ENCODE data around the gene WWC1.

WWC1 gene

DNA sequence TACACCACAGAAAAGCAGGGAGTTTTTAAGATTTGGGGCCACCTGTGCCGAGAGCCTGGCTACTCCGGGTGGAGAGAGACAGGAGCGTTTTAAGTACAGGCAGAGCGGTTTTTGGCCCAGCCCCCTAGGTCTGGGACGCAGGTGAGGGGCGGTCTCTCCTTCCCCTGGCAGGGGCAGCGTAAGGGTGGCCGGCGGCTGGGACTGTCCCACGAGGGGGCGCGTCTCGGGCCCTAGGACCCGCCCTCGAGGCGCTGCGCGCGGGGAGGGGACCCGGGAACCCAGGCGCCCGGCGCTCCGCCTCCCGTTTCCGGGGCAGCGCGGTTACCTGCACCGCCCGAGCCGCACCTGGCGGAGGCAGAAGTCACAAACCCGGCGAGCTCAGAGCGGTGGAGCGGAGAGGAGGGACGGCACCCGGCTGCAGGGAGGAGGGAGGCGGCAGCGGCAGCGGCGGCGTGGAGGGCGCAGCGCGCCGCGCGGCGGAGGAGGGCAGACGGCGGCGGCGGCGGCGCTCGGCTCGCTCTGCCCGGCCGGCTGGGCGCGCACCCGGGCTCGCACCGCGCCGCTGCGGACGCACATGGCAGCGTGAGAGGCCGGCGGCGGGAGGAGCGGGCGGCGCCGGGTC is at the start of gene WWC1:
Gene WWC1 (plus strand): TSS at position 304 of the 622 bp plus-strand sequence. CDS start 508 bp downstream, outside the sequence.
- in situ Hi-C loops (cut with MboI; ENCODE audit: low sequenced_read_pairs), result no loop called here

DNA sequence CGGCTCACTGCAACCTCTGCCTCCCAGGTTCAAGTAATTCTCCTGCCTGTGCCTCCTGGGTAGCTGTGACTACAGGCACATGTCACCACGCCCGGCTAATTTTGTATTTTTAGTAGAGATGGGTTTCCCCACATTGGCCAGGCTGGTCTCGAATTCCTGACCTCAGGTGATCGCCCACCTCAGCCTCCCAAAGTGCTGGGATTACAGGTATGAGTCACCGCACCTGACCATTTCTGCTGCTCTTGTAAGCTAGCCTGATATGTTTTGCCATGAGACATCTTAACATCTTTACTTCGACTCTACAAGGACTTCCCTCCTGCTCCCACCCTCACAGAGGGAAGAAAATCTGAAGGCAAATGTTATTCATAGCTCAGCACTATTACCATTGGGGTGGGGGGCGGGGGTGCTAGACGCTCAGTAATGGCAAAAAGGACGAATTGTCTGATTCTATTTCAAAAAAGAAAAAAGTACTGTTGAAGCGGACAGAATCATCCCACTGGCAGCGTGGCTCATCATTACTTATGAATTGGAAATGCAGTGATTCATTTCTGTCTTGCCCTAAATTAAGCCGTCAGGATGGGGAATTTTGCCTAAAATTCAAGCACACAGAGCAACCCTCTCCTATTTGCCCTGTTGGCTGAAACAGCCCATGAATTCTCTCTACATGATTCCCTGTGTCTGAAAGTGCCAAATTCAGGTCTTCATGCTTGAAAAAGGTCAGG is 46.4 kb upstream of the WWC1 start:
- in situ Hi-C loops (cut with MboI; ENCODE audit: low sequenced_read_pairs), result no loop called here

DNA sequence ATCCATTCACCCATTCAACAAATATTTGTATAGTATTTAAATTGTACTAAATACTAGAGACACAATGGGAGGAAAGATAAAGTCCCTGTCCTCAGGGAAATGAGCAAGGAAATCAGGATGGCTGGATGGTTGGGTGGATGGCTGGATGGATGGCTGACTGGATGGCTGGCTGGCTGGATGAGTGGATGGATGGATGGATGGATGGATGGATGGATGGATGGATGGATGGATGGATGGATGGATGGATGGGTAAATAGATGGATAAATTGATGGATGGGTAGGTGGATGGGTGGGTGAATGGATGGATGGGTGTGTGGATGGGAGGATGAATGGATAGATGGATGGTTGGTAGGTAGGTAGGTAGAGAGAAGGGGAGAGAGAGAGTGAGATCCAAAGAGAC is 41.5 kb upstream of the WWC1 start:
- in situ Hi-C loops (cut with MboI; ENCODE audit: low sequenced_read_pairs), result no loop called here

GRCh38 chr5:168251259-168251658 is 40.2 kb upstream of the WWC1 start:
- in situ Hi-C loops (cut with MboI; ENCODE audit: low sequenced_read_pairs), result no loop called here

- in situ Hi-C loops (cut with MboI; ENCODE audit: low sequenced_read_pairs), result no loop called here
Observed at GRCh38 chr5:168254013-168254693, 37.3 kb upstream of the WWC1 start.

DNA sequence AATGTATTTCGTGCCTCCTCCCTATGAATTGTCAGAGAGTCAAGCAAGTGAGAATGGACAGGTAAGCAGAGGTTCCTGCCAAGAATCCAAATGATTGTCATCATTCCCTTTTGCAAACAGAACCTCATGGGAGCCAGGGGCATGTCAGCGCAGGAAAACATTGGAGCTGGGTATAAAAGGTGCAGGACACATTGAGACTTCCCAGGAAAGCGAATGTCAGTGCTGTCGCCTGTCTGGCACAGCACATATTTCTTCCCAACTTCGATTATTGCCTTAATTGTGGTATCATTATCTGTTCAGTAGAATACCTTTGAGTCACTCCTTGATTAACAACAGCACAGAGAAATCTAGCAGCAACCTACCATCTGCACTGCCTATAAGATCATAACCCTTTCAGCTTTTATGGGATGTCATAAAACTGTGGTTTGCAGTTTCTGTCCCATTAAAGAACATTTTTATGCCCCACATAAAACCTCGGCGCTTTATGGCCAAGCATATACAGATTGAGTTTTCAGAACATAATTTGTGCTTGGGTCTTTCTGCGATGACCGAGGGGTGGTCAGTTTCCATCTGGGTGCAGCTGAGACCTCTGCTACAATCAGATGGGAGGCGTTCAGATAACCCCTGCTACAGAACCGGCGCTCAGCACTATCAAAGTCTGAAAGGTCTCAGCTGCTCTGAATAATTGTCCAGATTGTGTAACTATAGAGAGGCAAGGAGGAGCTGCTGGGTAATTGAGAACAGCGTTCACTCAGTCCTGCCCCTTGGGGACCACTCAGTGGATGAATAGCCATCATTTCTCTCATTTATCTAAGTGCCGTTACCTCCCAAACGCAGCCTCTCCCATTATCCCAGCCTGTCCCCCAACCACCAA is 30.9 kb upstream of the WWC1 start:
- in situ Hi-C loops (cut with MboI; ENCODE audit: low sequenced_read_pairs), result no loop called here

- in situ Hi-C loops (cut with MboI; ENCODE audit: low sequenced_read_pairs), result no loop called here
Observed at GRCh38 chr5:168261227-168261571, 30.2 kb upstream of the WWC1 start.

- in situ Hi-C loops (cut with MboI; ENCODE audit: low sequenced_read_pairs), result no loop called here
Observed at GRCh38 chr5:168262042-168262743, 29.3 kb upstream of the WWC1 start.

DNA sequence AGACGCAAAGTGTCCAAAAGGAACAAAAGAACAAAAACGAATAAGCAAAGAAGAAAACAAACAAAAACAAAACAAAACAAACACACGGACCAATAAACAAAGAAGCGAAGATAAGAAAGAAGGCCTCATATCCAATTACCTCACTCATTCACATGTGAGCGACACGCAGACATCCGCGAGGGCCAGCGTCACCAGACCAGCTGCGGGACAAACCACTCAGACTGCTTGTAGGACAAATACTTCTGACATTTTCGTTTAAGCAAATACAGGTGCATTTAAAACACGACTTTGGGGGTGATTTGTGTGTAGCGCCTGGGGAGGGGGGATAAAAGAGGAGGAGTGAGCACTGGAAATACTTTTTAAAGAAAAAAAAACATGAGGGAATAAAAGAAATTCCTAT is 28.3 kb upstream of the WWC1 start:
- in situ Hi-C loops (cut with MboI; ENCODE audit: low sequenced_read_pairs), result no loop called here

DNA sequence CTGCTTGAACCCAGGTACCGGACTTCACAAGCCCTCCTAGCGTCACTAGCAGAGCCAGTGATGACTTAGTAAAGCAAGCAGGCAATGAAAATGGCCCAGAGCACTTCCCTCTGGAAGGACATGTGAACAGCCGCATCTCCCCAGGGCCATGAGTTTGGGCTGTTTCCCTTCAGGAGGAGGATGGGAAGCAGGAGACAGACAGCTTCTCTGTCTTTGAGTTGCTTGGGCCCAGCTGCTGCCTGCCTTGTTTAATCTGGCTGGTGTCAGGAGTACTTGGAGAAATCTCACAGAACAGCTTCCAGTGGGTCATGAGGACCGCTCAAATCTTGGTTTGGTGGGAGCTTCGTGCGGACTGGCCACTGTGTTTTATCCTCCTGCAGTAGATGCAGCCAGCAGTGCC is 25.4 kb upstream of the WWC1 start:
- in situ Hi-C loops (cut with MboI; ENCODE audit: low sequenced_read_pairs), result no loop called here

- in situ Hi-C loops (cut with MboI; ENCODE audit: low sequenced_read_pairs), result no loop called here
Observed at GRCh38 chr5:168268949-168269936, 22.2 kb upstream of the WWC1 start.

GRCh38 chr5:168269937-168270330 is 21.5 kb upstream of the WWC1 start:
- in situ Hi-C loops (cut with MboI; ENCODE audit: low sequenced_read_pairs), result no loop called here

GRCh38 chr5:168270476-168270875 is 21.0 kb upstream of the WWC1 start:
- in situ Hi-C loops (cut with MboI; ENCODE audit: low sequenced_read_pairs), result no loop called here

DNA sequence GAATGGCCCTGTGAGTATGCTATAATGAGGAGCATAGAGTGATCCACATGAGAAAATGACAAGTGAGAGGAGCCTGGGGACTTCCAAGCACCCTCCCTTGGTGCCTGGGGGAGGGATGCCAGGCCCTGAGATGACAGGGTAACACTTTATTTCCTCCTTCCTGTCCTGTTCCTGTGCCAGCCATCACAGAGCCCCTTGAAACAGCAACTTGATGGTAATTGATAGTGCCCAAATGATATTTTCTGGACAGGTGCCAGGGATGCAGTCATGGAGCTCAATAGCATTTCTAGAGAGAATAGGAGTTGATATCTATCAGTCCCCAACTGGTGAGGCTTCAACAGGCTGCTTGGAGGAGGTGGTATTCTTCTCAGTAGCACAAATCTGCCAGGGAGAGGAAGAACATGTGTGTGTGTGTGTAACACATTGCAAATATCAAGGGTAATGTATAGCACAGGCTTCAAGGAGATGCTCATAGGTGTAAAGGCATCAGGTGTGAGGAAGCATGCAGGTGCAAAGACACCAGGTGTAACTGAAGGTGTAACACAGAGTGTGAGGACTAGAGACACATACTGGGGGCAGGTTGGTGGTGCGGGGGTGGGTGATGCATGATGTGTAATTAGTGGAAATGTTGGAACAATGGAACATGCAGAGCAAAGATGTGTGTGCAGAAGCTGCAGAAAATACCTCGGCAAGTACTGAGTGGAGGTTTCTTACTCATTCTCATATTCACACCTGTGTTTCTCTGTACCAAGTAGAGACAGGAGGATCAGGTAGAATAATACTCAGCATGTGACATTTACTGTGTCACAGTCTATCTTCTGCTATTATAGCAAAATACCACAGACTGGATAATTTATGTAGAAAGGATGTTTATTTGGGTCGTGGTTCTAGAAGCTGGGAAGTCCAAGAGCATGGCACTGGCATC is 18.1 kb upstream of the WWC1 start:
- in situ Hi-C loops (cut with MboI; ENCODE audit: low sequenced_read_pairs), result no loop called here

- in situ Hi-C loops (cut with MboI; ENCODE audit: low sequenced_read_pairs), result no loop called here
Observed at GRCh38 chr5:168274406-168274805, 17.0 kb upstream of the WWC1 start.

GRCh38 chr5:168275940-168276339 is 15.5 kb upstream of the WWC1 start:
- in situ Hi-C loops (cut with MboI; ENCODE audit: low sequenced_read_pairs), result no loop called here

GRCh38 chr5:168282120-168282519 is 9.3 kb upstream of the WWC1 start:
- in situ Hi-C loops (cut with MboI; ENCODE audit: low sequenced_read_pairs), result no loop called here

GRCh38 chr5:168284809-168285208 is 6.6 kb upstream of the WWC1 start:
- in situ Hi-C loops (cut with MboI; ENCODE audit: low sequenced_read_pairs), result no loop called here

Data from HL-60/S4 (cell line).